Stimulated activated CD8-positive, alpha-beta memory T cell treated with anti-CD3 and anti-CD28 coated beads, Interleukin-2, amount 100 ng/mL, for 48 hours (primary cell): ENCODE measurements around the gene PDSS2.
"Not testable (repeated sequence)": the region's sequence is repeated elsewhere in the genome, so short reads cannot be mapped to it uniquely, and the experiment has no call there.

ENCODE experiments used
- DNase-seq, 2 donors: peaks; one replicate each; pipeline ENCODE4 v3.0.0-alpha.2; 2020; ENCODE audit warnings: low read depth in 2 of 2

The PDSS2 gene

GRCh38 chr6:107475360-107475759, 16.0 kb upstream of the PDSS2 start:
- not testable (repeated sequence) for DNase-seq

GRCh38 chr6:107473660-107474059, 14.3 kb upstream of the PDSS2 start:
- DNase-seq, result no peak

- DNase-seq, result no peak
Observed at GRCh38 chr6:107470364-107470763, 11.0 kb upstream of the PDSS2 start.

GRCh38 chr6:107466062-107466461, 6.7 kb upstream of the PDSS2 start:
- DNase-seq, result no peak

GRCh38 chr6:107460083-107460631, 793 bp upstream of the PDSS2 start:
- no peak for DNase-seq

- peak; percentile 7 to 8 for DNase-seq
Observed at GRCh38 chr6:107458672-107459282, 587 bp downstream of the PDSS2 start.

GRCh38 chr6:107448776-107449175, 10.6 kb downstream of the PDSS2 start:
- DNase-seq, result no peak

- DNase-seq, result no peak
Observed at GRCh38 chr6:107447663-107448216, 11.6 kb downstream of the PDSS2 start.

GRCh38 chr6:107444277-107444676, 15.1 kb downstream of the PDSS2 start:
- DNase-seq, result no peak

GRCh38 chr6:107443608-107444267, 15.6 kb downstream of the PDSS2 start:
- DNase-seq, result no peak

- no peak for DNase-seq
Observed at GRCh38 chr6:107442938-107443607, 16.3 kb downstream of the PDSS2 start.

GRCh38 chr6:107441682-107442081, 17.7 kb downstream of the PDSS2 start:
- DNase-seq, result no peak

- DNase-seq, result no peak
Observed at GRCh38 chr6:107440936-107441335, 18.4 kb downstream of the PDSS2 start.

GRCh38 chr6:107439406-107439805, 20.0 kb downstream of the PDSS2 start:
- DNase-seq, result no peak

- DNase-seq, result no peak
Observed at GRCh38 chr6:107437691-107438090, 21.7 kb downstream of the PDSS2 start.

- DNase-seq, result no peak
Observed at GRCh38 chr6:107436881-107437280, 22.5 kb downstream of the PDSS2 start.

GRCh38 chr6:107435798-107436197, 23.6 kb downstream of the PDSS2 start:
- DNase-seq, result no peak

- DNase-seq, result no peak
Observed at GRCh38 chr6:107434812-107435211, 24.6 kb downstream of the PDSS2 start.

GRCh38 chr6:107425951-107426350, 33.4 kb downstream of the PDSS2 start:
- not testable (repeated sequence) for DNase-seq

GRCh38 chr6:107423474-107423990, 35.8 kb downstream of the PDSS2 start:
- DNase-seq, result no peak

- DNase-seq, result no peak
Observed at GRCh38 chr6:107421696-107422256, 37.6 kb downstream of the PDSS2 start.

- no peak for DNase-seq
Observed at GRCh38 chr6:107419733-107420132, 39.6 kb downstream of the PDSS2 start.
